C4-2B (cell line): ENCODE measurements around the gene COQ8A.

Experiments used
- ZFX ChIP-seq: fragments of 450-650 bp; IDR thresholded peaks from 2 replicates; pipeline ENCODE4 v1.6.1; 2017
- TF ChIP-seq, protein P1 (sequence below): fragments of 450-650 bp; conservative IDR thresholded peaks from 2 replicates; pipeline ENCODE4 v1.5.1; 2017; ENCODE audit warnings: mild to moderate bottlenecking

DNA sequence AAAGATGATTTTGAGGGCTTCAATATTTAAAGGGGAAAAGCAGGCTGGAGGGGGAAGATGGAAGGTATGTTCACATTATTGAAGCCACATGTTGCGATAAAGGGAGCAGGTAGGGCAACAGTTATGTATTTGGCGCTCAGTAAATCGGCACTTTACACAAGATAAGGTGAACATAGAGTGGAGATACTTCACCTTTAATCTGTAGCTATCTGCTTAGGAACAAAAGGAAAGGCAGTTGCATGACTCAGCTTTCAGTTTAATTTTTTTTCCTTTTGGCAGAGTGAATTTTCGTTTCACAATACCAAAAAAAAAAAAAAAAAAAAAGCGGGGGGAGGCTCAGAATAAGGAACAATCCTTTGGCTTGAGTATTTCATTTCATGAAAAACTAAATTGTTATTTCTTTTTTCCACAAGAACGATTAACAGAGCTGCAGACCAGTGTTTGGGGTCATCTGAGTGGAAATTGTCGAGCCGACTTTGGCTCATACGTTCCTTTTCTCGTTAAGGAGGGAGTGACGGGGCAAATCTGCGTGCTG is 1.1 kb upstream of the COQ8A start:
- TF ChIP-seq, protein P1, sequence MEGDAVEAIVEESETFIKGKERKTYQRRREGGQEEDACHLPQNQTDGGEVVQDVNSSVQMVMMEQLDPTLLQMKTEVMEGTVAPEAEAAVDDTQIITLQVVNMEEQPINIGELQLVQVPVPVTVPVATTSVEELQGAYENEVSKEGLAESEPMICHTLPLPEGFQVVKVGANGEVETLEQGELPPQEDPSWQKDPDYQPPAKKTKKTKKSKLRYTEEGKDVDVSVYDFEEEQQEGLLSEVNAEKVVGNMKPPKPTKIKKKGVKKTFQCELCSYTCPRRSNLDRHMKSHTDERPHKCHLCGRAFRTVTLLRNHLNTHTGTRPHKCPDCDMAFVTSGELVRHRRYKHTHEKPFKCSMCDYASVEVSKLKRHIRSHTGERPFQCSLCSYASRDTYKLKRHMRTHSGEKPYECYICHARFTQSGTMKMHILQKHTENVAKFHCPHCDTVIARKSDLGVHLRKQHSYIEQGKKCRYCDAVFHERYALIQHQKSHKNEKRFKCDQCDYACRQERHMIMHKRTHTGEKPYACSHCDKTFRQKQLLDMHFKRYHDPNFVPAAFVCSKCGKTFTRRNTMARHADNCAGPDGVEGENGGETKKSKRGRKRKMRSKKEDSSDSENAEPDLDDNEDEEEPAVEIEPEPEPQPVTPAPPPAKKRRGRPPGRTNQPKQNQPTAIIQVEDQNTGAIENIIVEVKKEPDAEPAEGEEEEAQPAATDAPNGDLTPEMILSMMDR: no peak
- no peak for TF ChIP-seq ZFX
